ENCODE measurements around the gene ZNF606.
"Not testable (repeated sequence)": the region's sequence is repeated elsewhere in the genome, so short reads cannot be mapped to it uniquely, and the experiment has no call there.

ZNF606 gene

GRCh38 chr19:58020129-58020528 is 17.5 kb upstream of the ZNF606 start:
- no peak for DNase-seq
- in situ Hi-C loops (cut with MboI; ENCODE audit: low pct_unique_long_range_greater_than_20kb, low sequenced_read_pairs): no loop called here

- in situ Hi-C loops (cut with MboI; ENCODE audit: low pct_unique_long_range_greater_than_20kb, low sequenced_read_pairs): no loop called here
- DNase-seq: no peak
Measured at GRCh38 chr19:58014141-58014540, 11.5 kb upstream of the ZNF606 start.

- in situ Hi-C loops (cut with MboI; ENCODE audit: low pct_unique_long_range_greater_than_20kb, low sequenced_read_pairs): no loop called here
- DNase-seq: no peak
Measured at GRCh38 chr19:58010507-58010906, 7.9 kb upstream of the ZNF606 start.

- DNase-seq: no peak
- in situ Hi-C loops (cut with MboI; ENCODE audit: low pct_unique_long_range_greater_than_20kb, low sequenced_read_pairs): no loop called here
Measured at GRCh38 chr19:58009666-58010301, 7.2 kb upstream of the ZNF606 start.

- in situ Hi-C loops (cut with MboI; ENCODE audit: low pct_unique_long_range_greater_than_20kb, low sequenced_read_pairs): no loop called here
- DNase-seq: no peak
Measured at GRCh38 chr19:58009301-58009665, 6.7 kb upstream of the ZNF606 start.

GRCh38 chr19:58008877-58009276 is 6.3 kb upstream of the ZNF606 start:
- DNase-seq; in situ Hi-C loops (cut with MboI; ENCODE audit: low pct_unique_long_range_greater_than_20kb, low sequenced_read_pairs): not testable (repeated sequence)

GRCh38 chr19:58007285-58007684 is 4.7 kb upstream of the ZNF606 start:
- no peak for DNase-seq
- in situ Hi-C loops (cut with MboI; ENCODE audit: low pct_unique_long_range_greater_than_20kb, low sequenced_read_pairs): no loop called here

GRCh38 chr19:58003174-58003828 is 681 bp upstream of the ZNF606 start:
- in situ Hi-C loops (cut with MboI; ENCODE audit: low pct_unique_long_range_greater_than_20kb, low sequenced_read_pairs): no loop called here
- no peak for DNase-seq

- in situ Hi-C loops (cut with MboI; ENCODE audit: low pct_unique_long_range_greater_than_20kb, low sequenced_read_pairs): no loop called here
- DNase-seq: no peak
Measured at GRCh38 chr19:58001895-58002369, 688 bp downstream of the ZNF606 start.

- no peak for DNase-seq
- in situ Hi-C loops (cut with MboI; ENCODE audit: low pct_unique_long_range_greater_than_20kb, low sequenced_read_pairs): no loop called here
Measured at GRCh38 chr19:58000677-58001076, 1.9 kb downstream of the ZNF606 start.

- DNase-seq: no peak
- in situ Hi-C loops (cut with MboI; ENCODE audit: low pct_unique_long_range_greater_than_20kb, low sequenced_read_pairs): no loop called here
Measured at GRCh38 chr19:57992841-57993240, 9.8 kb downstream of the ZNF606 start.

- in situ Hi-C loops (cut with MboI; ENCODE audit: low pct_unique_long_range_greater_than_20kb, low sequenced_read_pairs): no loop called here
- DNase-seq: peak; percentile 21
Measured at GRCh38 chr19:57978586-57979289, 23.9 kb downstream of the ZNF606 start.

- in situ Hi-C loops (cut with MboI; ENCODE audit: low pct_unique_long_range_greater_than_20kb, low sequenced_read_pairs): no loop called here
- no peak for DNase-seq
Measured at GRCh38 chr19:57974434-57974833, 28.2 kb downstream of the ZNF606 start, which contains the start of gene C19orf18. Gene C19orf18, minus strand, starts transcription at chr19:57974534. Its CDS starts 102 bp downstream, at chr19:57974432.

- DNase-seq: no peak
- in situ Hi-C loops (cut with MboI; ENCODE audit: low pct_unique_long_range_greater_than_20kb, low sequenced_read_pairs): no loop called here
Measured at GRCh38 chr19:57964761-57965160, 37.9 kb downstream of the ZNF606 start.

- no peak for DNase-seq
- in situ Hi-C loops (cut with MboI; ENCODE audit: low pct_unique_long_range_greater_than_20kb, low sequenced_read_pairs): no loop called here
Measured at GRCh38 chr19:57961785-57962184, 40.8 kb downstream of the ZNF606 start.

- DNase-seq: no peak
- in situ Hi-C loops (cut with MboI; ENCODE audit: low pct_unique_long_range_greater_than_20kb, low sequenced_read_pairs): no loop called here
Measured at GRCh38 chr19:57954996-57955395, 47.6 kb downstream of the ZNF606 start.

GRCh38 chr19:57949702-57950101 is 52.9 kb downstream of the ZNF606 start:
- DNase-seq: no peak
- in situ Hi-C loops (cut with MboI; ENCODE audit: low pct_unique_long_range_greater_than_20kb, low sequenced_read_pairs): no loop called here

GRCh38 chr19:57949296-57949695 is 53.3 kb downstream of the ZNF606 start:
- DNase-seq: no peak
- in situ Hi-C loops (cut with MboI; ENCODE audit: low pct_unique_long_range_greater_than_20kb, low sequenced_read_pairs): no loop called here

GRCh38 chr19:57947419-57948134 is 55.0 kb downstream of the ZNF606 start, which contains the start of gene ZNF256:
Gene ZNF256, minus strand, starts transcription at chr19:57947706. Its CDS starts 232 bp downstream, at chr19:57947474.
- peak; percentile 97 for DNase-seq
- in situ Hi-C loops (cut with MboI; ENCODE audit: low pct_unique_long_range_greater_than_20kb, low sequenced_read_pairs): no loop called here

- in situ Hi-C loops (cut with MboI; ENCODE audit: low pct_unique_long_range_greater_than_20kb, low sequenced_read_pairs): no loop called here
Measured at GRCh38 chr19:57947088-57947418, 55.6 kb downstream of the ZNF606 start.

More at GRCh38 chr19:57947088-57947418, 55.6 kb downstream of the ZNF606 start:
- no peak for DNase-seq
